ENCODE results near the gene CLEC19A.

The CLEC19A gene

DNA sequence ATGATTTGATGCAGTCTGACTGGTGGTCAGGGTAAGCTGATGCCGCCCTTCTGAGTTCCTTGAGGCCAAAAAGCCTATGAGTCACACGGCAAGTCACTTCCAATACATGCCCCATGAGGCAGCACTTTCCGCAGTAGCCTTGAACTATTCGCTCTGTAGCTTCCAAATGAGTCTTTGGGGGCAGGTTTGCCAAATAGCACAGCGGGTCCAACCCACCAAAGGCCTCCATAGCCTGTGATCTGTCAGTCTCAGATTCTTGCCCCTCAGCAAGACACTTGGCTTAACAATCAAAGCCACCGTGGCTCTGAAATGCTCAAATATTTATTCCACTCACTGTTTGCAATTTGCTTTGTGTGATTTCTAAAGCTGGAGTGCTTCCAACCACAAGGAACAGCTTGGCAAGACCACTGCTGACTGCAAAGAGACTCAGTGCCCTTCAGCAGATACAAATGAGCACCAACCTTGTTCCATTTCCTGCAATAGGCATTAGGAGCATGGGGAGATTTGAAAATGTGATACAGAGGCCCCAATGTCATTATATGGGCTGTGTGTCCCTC is 45.4 kb downstream of the CLEC19A start:
- peak; percentile 25 for DNase-seq

- no peak for DNase-seq
Measured at GRCh38 chr16:19331794-19332193, 46.3 kb downstream of the CLEC19A start.

DNA sequence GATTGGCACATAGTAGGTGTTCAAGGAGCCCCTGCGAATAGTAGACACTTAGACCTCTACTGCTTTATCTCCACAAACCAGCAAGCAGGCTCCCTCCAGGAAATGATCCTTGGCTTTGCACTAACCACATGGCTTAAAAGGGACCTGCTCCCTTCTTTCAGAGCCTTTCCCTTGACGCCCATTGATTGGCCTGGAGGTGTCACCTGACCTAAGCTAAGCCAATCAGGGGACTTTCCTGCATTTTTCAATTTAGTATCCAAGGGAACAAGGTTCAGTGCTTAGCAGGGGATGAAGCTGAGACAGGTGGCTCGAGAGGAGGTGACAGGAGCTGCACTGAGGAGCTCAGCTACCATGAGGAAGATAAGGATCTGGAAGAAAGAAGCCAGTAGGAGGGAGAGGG is 52.8 kb downstream of the CLEC19A start:
- no peak for DNase-seq

DNA sequence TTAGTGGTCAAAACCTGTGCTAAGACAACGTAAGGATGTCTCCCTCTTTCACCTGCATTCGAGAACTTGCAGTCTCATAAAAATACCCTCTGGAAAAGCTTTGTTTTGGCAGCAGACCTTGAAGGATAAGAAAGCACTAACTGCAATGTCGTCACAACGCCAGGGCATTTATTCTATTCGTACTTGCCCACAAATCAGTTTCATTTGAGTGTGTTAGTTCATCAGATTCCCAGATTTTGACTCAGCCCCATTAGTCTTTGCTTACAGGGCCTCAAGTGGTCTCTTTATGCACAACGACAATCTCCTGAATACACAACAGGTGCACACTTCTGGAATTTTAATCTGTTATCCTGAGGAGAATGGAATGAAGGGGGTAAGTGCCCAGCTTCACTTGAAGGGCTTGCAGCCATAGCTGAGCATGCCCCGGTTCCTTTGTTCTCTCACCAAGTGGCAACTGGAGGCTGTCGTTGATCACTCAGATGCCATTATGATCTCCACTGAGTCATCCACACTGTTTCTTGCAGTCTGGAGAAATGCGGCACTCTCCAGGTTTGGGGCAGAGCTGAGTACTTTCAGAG is 58.8 kb downstream of the CLEC19A start:
- DNase-seq: peak; percentile 36

DNA sequence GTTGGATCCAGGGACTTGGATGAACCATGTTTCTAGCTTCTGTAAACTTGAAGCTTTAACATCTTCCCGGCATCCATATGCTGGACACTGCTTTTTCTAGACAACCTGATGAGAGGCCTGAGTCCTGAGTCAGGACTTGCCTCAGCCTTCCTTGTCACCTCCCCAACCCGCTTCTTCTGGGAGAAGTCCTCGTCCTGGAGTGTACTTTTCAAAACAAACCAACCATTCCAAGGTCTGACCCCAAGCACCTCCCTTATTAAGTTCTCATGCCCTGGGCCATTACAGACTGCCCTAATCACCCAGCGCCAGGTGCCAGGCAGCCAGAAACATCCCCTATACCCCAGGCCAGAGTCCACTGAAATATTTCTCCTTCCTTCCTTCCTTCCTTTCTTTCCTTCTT is 59.4 kb downstream of the CLEC19A start:
- DNase-seq: no peak

DNA sequence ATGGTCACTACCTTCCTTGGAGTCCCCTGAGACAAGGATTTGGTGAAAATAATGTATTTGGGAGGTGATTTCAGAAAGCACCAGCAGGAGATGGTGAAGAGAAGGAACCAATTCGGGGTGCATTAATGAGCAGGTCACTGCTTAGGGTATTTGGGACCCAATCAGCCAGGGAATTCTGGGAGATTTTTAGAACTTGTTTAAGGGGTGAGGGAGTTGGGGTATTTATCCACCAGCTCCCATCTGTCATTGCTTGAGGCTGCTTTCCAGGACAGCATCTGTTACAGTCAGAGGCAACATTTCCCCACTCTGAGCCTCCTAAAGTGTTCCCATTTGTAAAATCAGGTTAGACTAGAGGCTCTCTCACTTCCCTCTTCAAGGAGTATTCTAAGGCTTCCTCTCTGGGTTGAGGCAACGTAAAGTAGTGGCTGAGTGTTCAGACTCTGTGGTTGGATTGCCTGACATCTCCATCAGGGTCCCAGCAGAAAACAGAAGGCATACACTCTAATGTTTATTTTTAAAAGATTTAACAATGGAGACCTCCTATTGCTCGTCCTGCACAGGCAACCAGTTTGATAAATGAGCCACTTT is 60.9 kb downstream of the CLEC19A start:
- DNase-seq: no peak

GRCh38 chr16:19348125-19348524 is 62.6 kb downstream of the CLEC19A start:
- no peak for DNase-seq

DNA sequence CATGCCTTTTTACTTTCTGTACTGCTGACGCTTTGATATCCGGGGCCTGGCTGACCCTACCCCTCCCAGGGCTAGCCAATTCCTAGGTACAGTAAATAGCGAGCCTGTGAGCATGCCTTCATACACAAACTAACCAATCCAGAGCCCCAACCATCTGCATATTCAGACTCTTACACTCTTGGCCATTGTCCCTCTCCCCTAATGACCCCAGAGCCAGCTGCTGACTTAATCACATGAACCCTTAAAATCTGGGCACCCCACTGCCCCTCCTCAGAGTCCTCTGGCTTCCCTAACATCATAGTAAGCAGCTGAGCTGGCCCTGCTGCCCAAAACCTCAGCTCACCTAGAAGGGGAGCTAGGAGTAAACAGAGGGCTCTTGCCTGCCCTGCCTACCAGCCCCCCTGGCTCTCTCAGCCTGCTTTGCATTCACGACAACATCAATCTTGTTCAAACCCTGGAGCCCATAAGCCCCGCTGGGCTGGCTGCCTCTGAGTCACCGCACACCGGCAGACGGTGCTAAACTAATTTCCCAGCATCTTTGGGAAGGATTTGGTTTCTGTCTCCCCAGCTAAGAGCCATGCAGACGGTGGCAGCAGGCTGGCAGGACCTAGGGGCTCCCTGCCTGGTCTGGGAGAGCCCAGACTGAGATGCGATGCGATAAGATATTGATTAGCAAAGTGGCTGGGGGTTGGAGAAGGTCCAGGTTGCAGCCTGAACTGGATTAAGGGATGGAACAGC is 63.2 kb downstream of the CLEC19A start:
- DNase-seq: peak; percentile 69

DNA sequence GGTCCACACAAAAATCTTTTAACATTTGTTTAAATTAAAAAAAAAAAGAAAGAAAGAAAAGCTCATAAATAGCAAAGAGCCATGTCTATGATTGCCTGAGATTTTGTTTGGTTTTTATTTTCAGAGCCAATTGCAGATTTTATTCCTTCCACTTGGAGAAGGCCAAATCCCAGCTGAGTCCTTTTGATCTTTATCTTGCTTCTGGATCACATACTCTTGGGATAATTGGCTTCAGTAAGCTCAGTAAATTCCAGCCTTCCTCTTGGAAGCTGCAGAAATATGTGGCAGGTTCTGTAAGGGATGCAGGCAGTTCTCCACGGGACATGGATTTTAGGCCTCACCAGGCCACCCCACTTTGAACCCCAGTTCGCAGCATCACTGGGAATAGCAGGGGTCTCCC is 68.8 kb downstream of the CLEC19A start:
- DNase-seq: peak; percentile 23

GRCh38 chr16:19356024-19356952 is 70.8 kb downstream of the CLEC19A start:
- DNase-seq: no peak

GRCh38 chr16:19359556-19359955 is 74.0 kb downstream of the CLEC19A start:
- no peak for DNase-seq

Measured in eye (tissue), 1 donor.